C4-2B (cell line): ENCODE measurements around the gene SLC43A2.

ENCODE experiments used
- H3K27ac ChIP-seq: fragments of 450-650 bp; 2 replicates; pipeline ENCODE4 v1.5.1; 2017
- ZFX ChIP-seq: fragments of 450-650 bp; IDR thresholded peaks from 2 replicates; pipeline ENCODE4 v1.6.1; 2017
- TF ChIP-seq, protein P1 (sequence below): fragments of 450-650 bp; conservative IDR thresholded peaks from 2 replicates; pipeline ENCODE4 v1.5.1; 2017; ENCODE audit warnings: mild to moderate bottlenecking

SLC43A2 gene

DNA sequence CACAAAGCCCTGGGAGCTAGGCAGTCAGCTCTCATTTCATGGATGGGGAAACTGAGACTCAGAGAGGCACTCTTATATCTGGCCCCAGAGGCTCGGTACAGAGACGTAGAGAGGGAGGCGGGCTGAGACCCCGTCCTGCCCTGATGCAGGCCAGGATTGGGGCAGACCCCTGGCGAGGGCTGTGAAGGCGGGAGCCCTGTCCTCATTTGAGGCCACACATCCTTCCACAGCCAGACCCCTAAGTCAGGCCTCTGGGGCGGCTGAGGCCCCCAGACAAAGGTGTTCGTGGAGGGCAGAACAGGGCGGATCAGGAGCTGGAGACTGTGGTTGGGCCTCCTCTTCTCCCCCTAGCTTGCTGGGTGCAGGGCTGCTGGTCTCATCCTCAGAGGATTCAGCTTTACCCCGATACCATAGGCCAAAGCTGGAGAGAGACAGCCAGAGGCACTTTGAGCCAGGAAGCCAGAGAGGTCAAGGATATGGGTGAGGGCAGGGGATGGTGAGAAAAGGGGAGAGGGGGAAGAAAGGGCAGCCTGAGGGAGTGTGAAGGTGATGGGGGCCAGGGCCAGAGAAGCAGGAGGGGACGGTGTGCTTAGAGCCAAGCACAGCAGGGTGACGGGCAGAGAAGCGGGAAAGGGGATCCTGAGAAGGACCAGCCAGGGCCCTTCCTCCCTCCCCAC is 17.7 kb upstream of the SLC43A2 start:
- TF ChIP-seq, protein P1, sequence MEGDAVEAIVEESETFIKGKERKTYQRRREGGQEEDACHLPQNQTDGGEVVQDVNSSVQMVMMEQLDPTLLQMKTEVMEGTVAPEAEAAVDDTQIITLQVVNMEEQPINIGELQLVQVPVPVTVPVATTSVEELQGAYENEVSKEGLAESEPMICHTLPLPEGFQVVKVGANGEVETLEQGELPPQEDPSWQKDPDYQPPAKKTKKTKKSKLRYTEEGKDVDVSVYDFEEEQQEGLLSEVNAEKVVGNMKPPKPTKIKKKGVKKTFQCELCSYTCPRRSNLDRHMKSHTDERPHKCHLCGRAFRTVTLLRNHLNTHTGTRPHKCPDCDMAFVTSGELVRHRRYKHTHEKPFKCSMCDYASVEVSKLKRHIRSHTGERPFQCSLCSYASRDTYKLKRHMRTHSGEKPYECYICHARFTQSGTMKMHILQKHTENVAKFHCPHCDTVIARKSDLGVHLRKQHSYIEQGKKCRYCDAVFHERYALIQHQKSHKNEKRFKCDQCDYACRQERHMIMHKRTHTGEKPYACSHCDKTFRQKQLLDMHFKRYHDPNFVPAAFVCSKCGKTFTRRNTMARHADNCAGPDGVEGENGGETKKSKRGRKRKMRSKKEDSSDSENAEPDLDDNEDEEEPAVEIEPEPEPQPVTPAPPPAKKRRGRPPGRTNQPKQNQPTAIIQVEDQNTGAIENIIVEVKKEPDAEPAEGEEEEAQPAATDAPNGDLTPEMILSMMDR, result no peak
- no peak for TF ChIP-seq ZFX
- H3K27ac ChIP-seq, result no peak overlapping the region

GRCh38 chr17:1645207-1646171 is 16.9 kb upstream of the SLC43A2 start, which contains the start of gene SCARF1:
Gene SCARF1, minus strand, starts transcription at chr17:1645732. Its CDS starts 35 bp downstream, at chr17:1645697.
- no peak for TF ChIP-seq ZFX
- TF ChIP-seq, protein P1, result no peak
- H3K27ac ChIP-seq, result no peak within 1 kb of the TSS

DNA sequence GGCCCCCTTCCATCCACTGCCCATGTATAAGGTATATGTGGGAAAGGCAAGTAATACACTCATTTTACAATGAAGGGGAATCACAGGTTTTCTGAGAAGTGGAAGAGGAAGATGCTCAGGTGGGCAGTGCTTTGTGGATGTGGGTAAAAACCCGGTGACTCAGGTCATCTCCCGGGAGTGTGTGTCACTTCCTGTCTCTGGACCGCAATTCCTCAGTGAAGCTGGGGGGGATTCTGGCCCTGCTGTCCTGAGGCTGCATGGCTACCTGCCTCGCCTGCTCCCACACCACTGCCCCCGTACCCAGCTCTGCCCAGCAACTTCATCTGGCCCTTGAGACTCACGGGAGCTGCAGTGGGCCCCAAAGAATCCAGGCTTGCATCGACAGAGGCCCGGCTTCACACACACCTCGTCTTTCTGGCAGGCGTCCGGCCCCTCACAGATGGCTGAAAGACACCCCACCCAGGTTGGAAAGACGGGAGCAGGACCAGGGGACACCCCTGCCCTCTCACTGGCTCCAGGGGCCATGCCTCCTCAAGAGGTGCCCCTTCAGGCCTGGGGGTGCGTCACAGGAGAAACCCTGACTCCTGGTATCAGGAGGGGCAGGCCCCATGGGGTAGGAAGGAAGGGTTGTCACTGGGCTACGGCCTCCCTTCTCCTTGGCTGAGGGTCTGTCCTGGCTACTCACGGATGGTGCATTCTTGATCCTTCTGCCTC is 16.0 kb upstream of the SLC43A2 start:
- TF ChIP-seq, protein P1, result no peak
- TF ChIP-seq ZFX, result no peak
- peak overlapping the region; percentile 67; the same call in 1 of the 2 replicates for H3K27ac ChIP-seq

GRCh38 chr17:1643999-1644492 is 15.4 kb upstream of the SLC43A2 start:
- peak overlapping the region; percentile 67 for H3K27ac ChIP-seq
- TF ChIP-seq, protein P1, result no peak
- no peak for TF ChIP-seq ZFX

- TF ChIP-seq ZFX, result peak; percentile 50; the same call in 1 of the 2 replicates
- TF ChIP-seq, protein P1, result peak; percentile 78
- peak overlapping the region; percentile 67 for H3K27ac ChIP-seq
These were observed 14.8 kb upstream of the SLC43A2 start for GRCh38 chr17:1643293-1643998.

DNA sequence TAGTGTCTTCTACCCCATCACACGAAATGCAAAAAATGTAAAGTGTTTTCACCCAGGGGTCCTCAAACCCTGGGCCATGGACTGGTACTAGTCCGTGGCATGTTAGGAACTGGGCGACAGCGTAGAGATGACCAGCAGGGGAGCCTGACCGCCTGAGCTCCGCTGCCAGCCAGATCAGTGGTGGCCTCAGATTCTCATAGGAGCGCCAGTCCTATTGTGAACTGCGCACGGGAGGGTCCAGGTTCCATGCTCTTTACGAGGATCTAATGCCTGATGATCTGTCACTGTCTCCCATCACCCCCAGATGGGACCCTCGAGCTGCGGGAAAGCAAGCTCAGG is 12.4 kb upstream of the SLC43A2 start:
- no peak overlapping the region for H3K27ac ChIP-seq
- TF ChIP-seq, protein P1, result no peak
- no peak for TF ChIP-seq ZFX
